ENCODE data around the gene BAHCC1.
A peak's percentile ranks its signal among the peaks of the same experiment; 100 is the strongest.

Gene BAHCC1

GRCh38 chr17:81476635-81477034 lies 81.4 kb downstream of the BAHCC1 start:
- H3K36me3 ChIP-seq (ENCODE audit: control insufficient read depth in 2 of 2, insufficient read depth in 1 of 2, low read length in 2 of 2) = no peaks in the 10 kb centered on the region
- no peak overlapping the region for H3K4me3 ChIP-seq (ENCODE audit: low read depth, low read length)
- H3K9me3 ChIP-seq (ENCODE audit: control insufficient read depth, insufficient read depth, low read depth, low read length) = no peaks in the 10 kb centered on the region
- TF ChIP-seq IKZF3 (tag by site-specific recombination; IDR thresholded peaks at IDR 0.05) (no peak), HOXA7 (CRISPR knock-in tag; IDR thresholded peaks at IDR 0.05; ENCODE audit: borderline replicate concordance) (no peak), ZNF549 (tag by site-specific recombination; IDR thresholded peaks at IDR 0.05) (no peak), ZNF302 (tag by site-specific recombination; IDR thresholded peaks at IDR 0.05; ENCODE audit: low read depth) (no peak), ZBTB7A (tag by site-specific recombination; IDR thresholded peaks at IDR 0.05; ENCODE audit: low read depth) (no peak), ELK4 (IDR thresholded peaks at IDR 0.05; ENCODE audit: borderline replicate concordance, low read depth, low read length) (no peak), ZNF645 (tag by site-specific recombination; IDR thresholded peaks at IDR 0.05) (no peak), ZNF660 (tag by site-specific recombination; IDR thresholded peaks at IDR 0.05) (no peak), TRIM28 (IDR thresholded peaks at IDR 0.05; ENCODE audit: borderline replicate concordance, low read length) (peak; percentile 75), ZNF280D (tag by site-specific recombination; IDR thresholded peaks at IDR 0.05) (peak; percentile 84), ZNF600 (tag by site-specific recombination; IDR thresholded peaks at IDR 0.05) (no peak), ZNF18 (tag by site-specific recombination; IDR thresholded peaks at IDR 0.05) (no peak), ZNF202 (tag by site-specific recombination; IDR thresholded peaks at IDR 0.05; ENCODE audit: borderline replicate concordance) (no peak), RBAK (tag by site-specific recombination; IDR thresholded peaks at IDR 0.05) (no peak), SP7 (tag by site-specific recombination; IDR thresholded peaks at IDR 0.05) (no peak), ZNF777 (tag by site-specific recombination; IDR thresholded peaks at IDR 0.05; ENCODE audit: borderline replicate concordance) (no peak), ZNF2 (tag by site-specific recombination; IDR thresholded peaks at IDR 0.05) (no peak), ZNF335 (tag by site-specific recombination; conservative IDR thresholded peaks at IDR 0.05) (no peak), ZBTB21 (tag by site-specific recombination; IDR thresholded peaks at IDR 0.05) (no peak), ZSCAN30 (tag by site-specific recombination; IDR thresholded peaks at IDR 0.05) (no peak), MEIS1 (CRISPR knock-in tag; IDR thresholded peaks at IDR 0.05; ENCODE audit: borderline replicate concordance) (no peak), ZNF654 (tag by site-specific recombination; IDR thresholded peaks at IDR 0.05; ENCODE audit: low read depth) (no peak), ZNF366 (tag by site-specific recombination; conservative IDR thresholded peaks at IDR 0.05) (no peak)
- TF ChIP-seq, protein P1, sequence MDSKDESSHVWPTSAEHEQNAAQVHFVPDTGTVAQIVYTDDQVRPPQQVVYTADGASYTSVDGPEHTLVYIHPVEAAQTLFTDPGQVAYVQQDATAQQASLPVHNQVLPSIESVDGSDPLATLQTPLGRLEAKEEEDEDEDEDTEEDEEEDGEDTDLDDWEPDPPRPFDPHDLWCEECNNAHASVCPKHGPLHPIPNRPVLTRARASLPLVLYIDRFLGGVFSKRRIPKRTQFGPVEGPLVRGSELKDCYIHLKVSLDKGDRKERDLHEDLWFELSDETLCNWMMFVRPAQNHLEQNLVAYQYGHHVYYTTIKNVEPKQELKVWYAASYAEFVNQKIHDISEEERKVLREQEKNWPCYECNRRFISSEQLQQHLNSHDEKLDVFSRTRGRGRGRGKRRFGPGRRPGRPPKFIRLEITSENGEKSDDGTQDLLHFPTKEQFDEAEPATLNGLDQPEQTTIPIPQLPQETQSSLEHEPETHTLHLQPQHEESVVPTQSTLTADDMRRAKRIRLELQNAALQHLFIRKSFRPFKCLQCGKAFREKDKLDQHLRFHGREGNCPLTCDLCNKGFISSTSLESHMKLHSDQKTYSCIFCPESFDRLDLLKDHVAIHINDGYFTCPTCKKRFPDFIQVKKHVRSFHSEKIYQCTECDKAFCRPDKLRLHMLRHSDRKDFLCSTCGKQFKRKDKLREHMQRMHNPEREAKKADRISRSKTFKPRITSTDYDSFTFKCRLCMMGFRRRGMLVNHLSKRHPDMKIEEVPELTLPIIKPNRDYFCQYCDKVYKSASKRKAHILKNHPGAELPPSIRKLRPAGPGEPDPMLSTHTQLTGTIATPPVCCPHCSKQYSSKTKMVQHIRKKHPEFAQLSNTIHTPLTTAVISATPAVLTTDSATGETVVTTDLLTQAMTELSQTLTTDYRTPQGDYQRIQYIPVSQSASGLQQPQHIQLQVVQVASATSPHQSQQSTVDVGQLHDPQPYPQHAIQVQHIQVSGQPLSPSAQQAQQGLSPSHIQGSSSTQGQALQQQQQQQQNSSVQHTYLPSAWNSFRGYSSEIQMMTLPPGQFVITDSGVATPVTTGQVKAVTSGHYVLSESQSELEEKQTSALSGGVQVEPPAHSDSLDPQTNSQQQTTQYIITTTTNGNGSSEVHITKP (tag by site-specific recombination; IDR thresholded peaks at IDR 0.05) = no peak
- TF ChIP-seq, protein P2, sequence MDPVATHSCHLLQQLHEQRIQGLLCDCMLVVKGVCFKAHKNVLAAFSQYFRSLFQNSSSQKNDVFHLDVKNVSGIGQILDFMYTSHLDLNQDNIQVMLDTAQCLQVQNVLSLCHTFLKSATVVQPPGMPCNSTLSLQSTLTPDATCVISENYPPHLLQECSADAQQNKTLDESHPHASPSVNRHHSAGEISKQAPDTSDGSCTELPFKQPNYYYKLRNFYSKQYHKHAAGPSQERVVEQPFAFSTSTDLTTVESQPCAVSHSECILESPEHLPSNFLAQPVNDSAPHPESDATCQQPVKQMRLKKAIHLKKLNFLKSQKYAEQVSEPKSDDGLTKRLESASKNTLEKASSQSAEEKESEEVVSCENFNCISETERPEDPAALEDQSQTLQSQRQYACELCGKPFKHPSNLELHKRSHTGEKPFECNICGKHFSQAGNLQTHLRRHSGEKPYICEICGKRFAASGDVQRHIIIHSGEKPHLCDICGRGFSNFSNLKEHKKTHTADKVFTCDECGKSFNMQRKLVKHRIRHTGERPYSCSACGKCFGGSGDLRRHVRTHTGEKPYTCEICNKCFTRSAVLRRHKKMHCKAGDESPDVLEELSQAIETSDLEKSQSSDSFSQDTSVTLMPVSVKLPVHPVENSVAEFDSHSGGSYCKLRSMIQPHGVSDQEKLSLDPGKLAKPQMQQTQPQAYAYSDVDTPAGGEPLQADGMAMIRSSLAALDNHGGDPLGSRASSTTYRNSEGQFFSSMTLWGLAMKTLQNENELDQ (tag by site-specific recombination; IDR thresholded peaks at IDR 0.05; ENCODE audit: low read depth) = no peak
- TF ChIP-seq, protein P3, sequence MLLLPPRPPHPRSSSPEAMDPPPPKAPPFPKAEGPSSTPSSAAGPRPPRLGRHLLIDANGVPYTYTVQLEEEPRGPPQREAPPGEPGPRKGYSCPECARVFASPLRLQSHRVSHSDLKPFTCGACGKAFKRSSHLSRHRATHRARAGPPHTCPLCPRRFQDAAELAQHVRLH (tag by site-specific recombination; IDR thresholded peaks at IDR 0.05) = peak; percentile 76; the same call in 1 of the 2 replicates
- CTCF ChIA-PET = no interaction called here
- H3K4me1 ChIP-seq (ENCODE audit: control insufficient read depth, insufficient read depth, low read length) = no peaks in the 10 kb centered on the region
- POLR2A ChIA-PET = interaction anchor here (0.6 kb wide), 1 partner anchor 526 kb away, joined by 3 read pairs; no protein-coding TSS in a partner anchor
- H3K27ac ChIP-seq (ENCODE audit: extremely low read depth, low read depth, low read length) = no peak overlapping the region

All from HEK293 (cell line).